Muscle of arm (tissue), 12 donors: ENCODE data around the gene OR2H2. TPM values are rescaled to one million over a fixed set of nuclear protein-coding genes. Genes with fewer than 3 reads are reported as not detected.

Experiments used
- DNase-seq: peaks from one replicate; pipeline ENCODE4 v3.0.0-alpha.2; 2013
- polyA plus RNA-seq, 12 donors: library from polyadenylated mRNA; unstranded; fragments of 120-200 nt; gene quantifications; one replicate each; pipeline ENCODE4 v1.2.1, GENCODE V29; 2013; ENCODE audit not compliant: insufficient read length in 12 of 12

Gene OR2H2
- polyA plus RNA-seq, 12 donors: 0.08 to 0.53 (median 0.16) TPM; not detected in 4

GRCh38 chr6:29590218-29590808 lies 5.4 kb downstream of the OR2H2 start:
- no peak for DNase-seq

- DNase-seq: no peak
Observed at GRCh38 chr6:29591677-29592076, 6.8 kb downstream of the OR2H2 start.

- no peak for DNase-seq
Observed at GRCh38 chr6:29593199-29593855, 8.4 kb downstream of the OR2H2 start.

- DNase-seq: no peak
Observed at GRCh38 chr6:29596381-29596900, 11.5 kb downstream of the OR2H2 start.

GRCh38 chr6:29597184-29597583 lies 12.3 kb downstream of the OR2H2 start:
- DNase-seq: no peak

GRCh38 chr6:29598172-29598747 lies 13.3 kb downstream of the OR2H2 start:
- DNase-seq: no peak

DNA sequence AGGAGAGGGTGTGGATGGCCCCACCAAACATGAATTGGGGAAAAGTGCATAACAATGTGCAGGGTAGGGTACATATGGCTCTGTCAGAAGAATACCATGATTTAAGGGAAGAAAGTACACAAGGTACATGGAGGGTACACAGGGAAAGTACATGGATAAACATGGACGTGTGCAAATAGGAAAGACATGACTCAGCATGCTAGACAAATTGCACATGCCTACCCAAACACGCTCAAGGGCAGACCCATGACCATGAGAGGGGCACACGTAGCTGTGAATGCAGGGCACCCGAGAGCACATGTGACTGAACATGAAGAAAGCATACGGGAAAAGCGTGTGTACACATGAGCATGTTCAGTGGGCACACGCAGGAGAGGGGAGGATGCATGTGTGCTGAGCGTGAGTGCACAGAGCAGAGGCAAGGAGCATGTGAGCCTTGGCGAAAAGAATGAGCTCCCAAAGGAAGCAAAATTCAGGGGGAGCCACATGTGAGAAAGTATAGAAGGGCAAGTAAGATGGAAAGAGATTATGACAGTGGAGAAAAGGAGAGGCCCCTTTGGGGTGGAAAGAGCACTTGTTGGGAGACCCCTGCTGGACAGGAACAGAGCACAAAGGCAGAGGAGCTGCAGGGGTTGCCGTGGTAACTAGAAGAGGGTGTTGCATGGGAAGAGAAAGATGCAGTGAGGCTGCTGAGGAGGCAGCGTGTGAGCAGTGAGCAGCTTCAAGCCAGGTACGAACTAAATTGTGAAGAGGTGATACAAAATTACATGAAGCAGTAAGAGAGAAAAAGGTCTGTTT lies 17.8 kb downstream of the OR2H2 start:
- no peak for DNase-seq

DNA sequence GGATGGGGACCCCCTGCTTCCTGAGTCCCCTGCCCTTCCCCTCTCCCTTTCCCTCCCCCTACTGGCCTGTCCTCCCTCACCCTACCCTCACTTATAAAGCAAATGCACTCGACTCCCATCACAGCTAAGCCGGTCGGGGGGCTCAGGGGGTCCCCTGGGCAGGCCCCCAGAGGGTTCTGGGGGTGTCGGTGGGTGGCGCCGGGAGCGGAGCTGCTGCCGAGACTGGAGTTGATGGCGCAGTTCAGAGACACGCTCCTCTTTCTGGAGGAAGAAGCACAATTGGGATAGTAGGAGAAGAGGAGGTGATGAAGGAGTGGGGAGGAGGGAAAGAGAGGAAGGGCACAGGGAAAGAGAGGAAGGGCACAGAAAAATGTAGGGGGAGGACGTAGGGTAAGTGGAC lies 18.5 kb downstream of the OR2H2 start:
- no peak for DNase-seq

DNA sequence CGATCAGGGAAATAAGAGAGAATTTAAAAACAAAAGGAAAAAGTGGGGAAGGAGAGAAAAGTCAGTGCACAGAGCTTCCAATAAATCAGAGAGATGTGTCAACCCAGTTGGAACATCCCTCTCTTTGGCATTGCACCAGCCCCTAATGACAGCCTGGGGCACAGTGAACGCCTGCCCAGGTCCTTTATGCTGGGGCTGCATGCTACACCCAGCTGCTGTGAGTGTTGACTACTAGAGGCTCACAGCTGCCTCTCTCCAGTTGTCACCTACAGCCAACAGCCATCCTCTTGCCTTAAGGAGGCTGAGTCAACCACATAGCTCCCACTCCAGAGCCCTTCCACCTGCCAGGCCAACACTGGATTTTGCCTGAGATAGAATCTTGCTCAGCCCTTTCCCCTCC lies 19.0 kb downstream of the OR2H2 start:
- DNase-seq: no peak

DNA sequence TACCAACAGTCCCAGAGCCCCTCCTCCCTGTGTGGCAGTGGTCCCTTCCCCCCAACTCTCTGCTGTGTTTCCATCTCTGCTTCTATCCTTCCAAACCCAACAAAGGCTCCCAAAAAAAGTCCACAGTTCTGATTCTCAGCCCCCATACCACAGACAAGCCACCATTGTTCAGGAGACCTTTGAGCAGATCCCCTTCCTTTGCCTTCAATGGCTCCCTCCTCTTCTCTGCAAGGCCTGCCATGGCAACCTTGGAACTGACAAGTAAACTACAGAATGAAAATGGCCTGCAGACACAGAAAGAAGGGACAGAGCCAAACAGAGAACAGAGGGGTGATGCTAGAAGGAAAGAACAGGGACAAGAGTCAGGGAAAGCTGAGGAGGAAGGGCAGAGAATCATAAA lies 23.2 kb downstream of the OR2H2 start:
- no peak for DNase-seq

DNA sequence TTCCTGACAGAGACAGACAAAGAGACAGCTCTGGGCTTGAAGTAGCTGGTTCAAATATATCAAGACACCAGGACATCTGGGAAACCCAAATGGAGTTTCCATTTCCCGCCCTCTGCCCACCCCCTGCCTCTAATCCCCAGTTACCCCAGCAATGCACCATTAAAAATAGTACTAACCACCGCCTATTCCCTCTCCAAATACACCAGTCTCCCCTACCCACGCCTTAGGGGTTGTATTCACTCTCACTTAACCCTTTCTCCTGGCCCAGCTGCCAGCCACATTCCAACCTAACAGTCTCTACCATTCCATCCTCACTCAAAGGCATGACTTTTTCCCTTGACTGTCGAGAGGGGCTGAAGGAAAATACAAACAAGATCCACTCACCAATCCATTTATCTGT lies 25.6 kb downstream of the OR2H2 start:
- no peak for DNase-seq

DNA sequence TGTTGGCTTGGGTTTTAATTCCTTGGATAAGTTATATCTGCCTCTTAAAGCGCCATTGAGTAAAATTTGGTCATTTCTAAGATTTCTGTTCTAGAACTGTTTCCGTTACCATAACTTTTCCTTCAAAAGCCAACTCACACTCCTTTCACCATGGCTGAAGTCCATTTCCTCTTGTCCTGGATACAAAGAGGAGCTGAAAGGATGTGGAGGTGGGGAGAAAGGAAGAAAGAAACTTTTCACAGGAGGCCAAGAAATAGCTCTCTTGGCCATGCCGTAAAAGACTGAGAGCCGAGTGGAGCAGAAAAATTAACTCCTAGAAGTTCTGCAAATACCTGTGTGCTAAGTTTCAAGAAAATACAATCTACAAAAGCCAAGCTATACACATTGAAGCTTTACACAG lies 26.5 kb downstream of the OR2H2 start:
- no peak for DNase-seq

DNA sequence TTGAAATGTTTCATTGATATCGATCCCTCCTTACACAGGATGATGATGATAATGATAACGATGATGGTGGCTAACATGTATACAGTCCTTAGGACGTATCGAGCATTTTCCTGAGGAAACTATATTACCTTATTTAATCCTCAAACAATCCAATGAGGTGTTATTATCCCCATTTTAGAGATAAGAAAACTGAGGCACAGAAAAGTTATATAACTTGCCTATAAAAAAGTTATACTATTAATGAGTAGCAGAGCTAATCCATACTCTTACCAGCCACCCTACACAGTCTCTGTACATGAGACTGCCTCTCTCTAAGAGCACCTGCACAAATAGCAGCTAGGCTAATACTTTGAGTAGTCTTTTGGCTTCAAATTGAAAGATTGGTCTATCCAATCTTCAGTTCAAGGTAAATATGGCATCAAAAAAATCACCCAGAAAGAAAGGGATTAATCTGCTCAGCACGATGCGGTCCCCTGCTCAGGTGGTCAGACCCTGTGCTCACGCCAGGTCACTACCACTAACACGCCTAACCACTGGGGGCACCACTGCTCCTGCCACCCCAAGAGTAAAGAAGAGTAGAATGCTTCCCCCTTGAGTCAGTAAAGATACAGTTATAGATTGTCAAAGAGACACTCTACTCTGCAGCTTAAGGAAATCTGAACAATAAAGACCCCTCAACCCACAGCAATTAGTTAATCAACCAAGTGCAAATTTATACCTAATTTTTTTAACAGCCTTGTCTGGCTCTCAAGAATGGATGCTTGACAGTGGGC lies 33.0 kb downstream of the OR2H2 start:
- DNase-seq: no peak

GRCh38 chr6:29619578-29620160 lies 34.7 kb downstream of the OR2H2 start:
- no peak for DNase-seq

DNA sequence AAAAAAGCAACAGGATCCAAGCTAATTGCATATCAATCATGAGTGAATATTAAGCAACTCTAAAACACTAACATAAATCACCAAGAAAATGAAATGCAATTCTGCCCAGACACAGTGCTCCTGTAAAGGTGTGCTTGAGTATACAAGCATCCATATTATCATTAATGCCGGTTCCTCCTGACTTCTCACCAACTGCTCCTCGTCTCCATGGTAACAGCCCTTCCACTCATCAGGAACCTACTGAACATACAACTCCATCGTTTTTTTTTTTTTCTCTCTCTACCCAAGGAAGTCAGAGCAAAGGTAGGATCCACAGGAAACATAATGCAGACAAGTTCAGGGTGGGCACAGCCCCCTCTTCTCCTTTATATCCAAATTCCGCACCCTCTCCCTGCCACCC lies 35.7 kb downstream of the OR2H2 start:
- DNase-seq: no peak

- no peak for DNase-seq
Observed at GRCh38 chr6:29624520-29624961, 39.6 kb downstream of the OR2H2 start.

GRCh38 chr6:29625337-29625930 lies 40.5 kb downstream of the OR2H2 start:
- DNase-seq: no peak

- no peak for DNase-seq
Observed at GRCh38 chr6:29626948-29627754, 42.2 kb downstream of the OR2H2 start.

DNA sequence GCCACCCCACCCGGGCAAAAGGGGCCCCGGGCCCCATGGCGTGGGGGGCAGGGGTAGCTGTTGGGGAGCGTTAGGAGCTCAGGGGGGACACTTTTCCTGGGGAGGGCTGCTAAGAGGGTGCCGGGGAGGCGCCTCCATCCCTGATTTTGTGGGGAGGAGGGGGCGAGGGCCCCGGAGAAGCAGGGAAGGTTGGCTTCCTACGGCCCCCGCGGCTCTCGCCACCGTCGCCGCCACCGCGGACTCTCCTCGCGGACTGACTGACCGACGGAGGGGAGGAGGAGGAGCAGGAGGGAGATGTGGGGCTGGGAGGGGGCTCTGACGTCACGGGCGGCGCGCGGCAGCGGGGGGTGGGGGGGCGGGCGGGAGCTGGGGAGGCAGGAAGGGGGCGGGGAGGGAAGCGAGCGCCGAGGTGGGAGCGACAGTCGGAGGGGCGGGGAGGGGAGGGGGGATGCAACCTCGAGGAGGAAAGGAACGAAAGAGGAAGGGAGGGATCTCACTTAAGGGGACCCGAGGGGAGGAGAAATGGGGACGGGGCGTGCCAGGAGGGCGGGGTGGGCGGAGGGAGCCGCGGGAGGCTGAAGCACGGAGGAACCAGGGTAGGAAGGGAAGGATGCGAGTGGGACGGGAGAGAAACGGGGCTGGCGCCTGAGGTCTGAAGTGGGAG lies 43.0 kb downstream of the OR2H2 start:
- DNase-seq: peak; percentile 81
